Aorta (tissue), 5 donors: ENCODE data around the gene PSMB7. TPM values are rescaled to one million over a fixed set of nuclear protein-coding genes. Genes with fewer than 3 reads are reported as not detected.

Experiments used
- ATAC-seq: fragments of 200-7000 bp; cut with Tn5 transposase; one replicate; pipeline ENCODE4 v1.9.1; 2022; ENCODE audit warnings: moderate library complexity; ENCODE audit not compliant: low FRiP score
- DNase-seq, 2 donors: peaks; one replicate each; pipeline ENCODE4 v3.0.0-alpha.2; 2020
- H3K27ac ChIP-seq, 2 donors: one replicate each; pipeline ENCODE4 v1.5.1; 2013; ENCODE audit warnings: low read length in 2 of 2, mild to moderate bottlenecking in 2 of 2, moderate library complexity in 2 of 2, control low read depth in 1 of 2, inconsistent platforms in 1 of 2, low read depth in 1 of 2
- H3K27me3 ChIP-seq, 2 donors: one replicate each; pipeline ENCODE4 v1.6.1; 2013; ENCODE audit warnings: control low read depth in 1 of 2, low read length in 1 of 2, mild to moderate bottlenecking in 1 of 2, moderate library complexity in 1 of 2; ENCODE audit not compliant: insufficient read depth in 2 of 2, control insufficient read depth in 1 of 2
- H3K36me3 ChIP-seq, 2 donors: one replicate each; pipeline ENCODE4 v1.6.1; 2013; ENCODE audit warnings: control low read depth in 1 of 2, low read length in 1 of 2, mild to moderate bottlenecking in 1 of 2; ENCODE audit not compliant: insufficient read depth in 2 of 2, control insufficient read depth in 1 of 2
- H3K4me1 ChIP-seq, 2 donors: one replicate each; pipeline ENCODE4 v1.6.1; 2013; ENCODE audit warnings: low read length in 2 of 2, control low read depth in 1 of 2, mild to moderate bottlenecking in 1 of 2, moderate library complexity in 1 of 2; ENCODE audit not compliant: insufficient read depth in 2 of 2, control insufficient read depth in 1 of 2
- H3K4me3 ChIP-seq, 2 donors: one replicate each; pipeline ENCODE4 v1.5.1; 2013; ENCODE audit warnings: low read length in 2 of 2, control low read depth in 1 of 2, mild to moderate bottlenecking in 1 of 2
- H3K9me3 ChIP-seq: one replicate; pipeline ENCODE4 v1.6.1; 2013; ENCODE audit warnings: mild to moderate bottlenecking, low read length; ENCODE audit not compliant: control insufficient read depth
- WGBS, 2 donors: extraction: QIAGEN DNeasy Blood & Tissue Kit; methylation state at CpG; one replicate each; pipeline ENCODE4 v1.1.7; 2013; 5-methylcytosine and 5-hydroxymethylcytosine counted together
- intact Hi-C, 2 donors: fragments of 100-400 bp; cut with DNase I; formaldehyde crosslinking; loops; one replicate each; pipeline versions ENCODE4 v1.14.2 to v1.15.0; 2022
- polyA plus RNA-seq, 2 donors: library from polyadenylated mRNA; stranded (reverse); fragments of 200-250 nt; gene quantifications; one replicate each; pipeline ENCODE4 v1.2.3, GENCODE V29; 2013
- total RNA-seq, 2 donors: library from RNA; stranded (reverse); fragmentation: NEBNext Ultra II Directional; extraction: Animal tissue kit (Norgen Biotek cat#: 25700); gene quantifications; one replicate each; pipeline ENCODE4 v1.2.1, GENCODE V29; 2021
- donor health status: healthy with polysubstance abuse.
- donor health status: Bipolar disorder and iron deficiency.
- donor health status: DM: no; HTN: no; CAD: no.
- donor health status: DM: no; HTN: no; CAD: no.
- donor health status: DM: yes; HTN: yes; CAD: no.

The PSMB7 gene
- total and polyA plus RNA-seq, 4 donors: 75.9 to 153 (median 90.1) TPM

DNA sequence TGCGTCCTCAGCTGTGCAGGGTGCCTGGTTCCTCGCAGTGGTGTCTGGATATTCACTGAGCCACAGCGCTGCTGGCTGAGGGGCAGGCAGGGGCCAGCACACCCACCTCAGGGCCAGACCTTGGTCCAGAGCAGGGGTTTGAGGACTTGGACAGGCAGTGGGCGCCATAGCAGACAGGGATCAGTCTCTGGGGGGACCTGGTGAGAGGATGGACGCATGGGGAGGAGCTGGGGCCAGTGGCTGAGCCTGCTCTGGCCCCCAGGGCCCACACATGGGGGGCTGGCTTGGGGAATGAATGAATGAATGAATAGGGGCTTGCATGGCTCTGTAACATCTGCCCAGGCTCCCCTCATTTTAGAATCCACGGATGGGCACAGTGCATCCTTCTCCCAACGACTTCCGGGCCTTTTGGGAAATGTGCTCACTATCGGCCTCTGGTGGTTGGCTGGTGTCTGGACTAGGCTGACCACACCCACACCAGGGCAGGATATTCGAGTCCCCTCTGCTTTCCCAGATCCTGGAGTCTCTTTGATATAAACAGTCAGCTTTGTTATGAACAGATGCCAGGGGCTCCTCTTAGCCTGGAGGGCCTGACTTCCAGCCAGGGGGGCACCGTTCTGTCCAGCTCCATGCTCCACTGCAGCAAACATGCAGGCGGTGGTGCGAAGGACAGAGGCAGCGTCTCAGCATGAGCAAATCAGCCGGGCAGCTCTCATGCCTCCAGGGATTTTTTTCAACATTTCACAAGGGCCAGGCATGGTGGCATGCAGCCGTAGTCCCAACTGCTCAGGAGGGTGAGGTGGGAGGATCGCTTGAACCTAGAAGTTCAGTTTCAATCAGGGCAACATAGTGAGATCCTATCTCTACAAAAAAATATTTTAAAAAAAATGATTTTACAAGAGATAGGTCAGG, 94.9 kb downstream of the PSMB7 start:
- ATAC-seq (peak; percentile 78), DNase-seq (peak; percentile 73 to 85)
- no peaks in the 10 kb centered on the region for H3K36me3 ChIP-seq
- no peaks in the 10 kb centered on the region for H3K4me1 ChIP-seq
- no peaks in the 10 kb centered on the region for H3K9me3 ChIP-seq
- WGBS, 2 donors: 56 to 59% methylated on average over 17 of the region's 17 CpGs
- intact Hi-C loops: loop anchor here in 1 of 2 donors (2.0 kb wide), 1 partner anchor 194 kb away; no protein-coding TSS in a partner anchor
- H3K4me3 ChIP-seq: no peak overlapping the region
- no peak overlapping the region for H3K27ac ChIP-seq
- no peaks in the 10 kb centered on the region for H3K27me3 ChIP-seq

DNA sequence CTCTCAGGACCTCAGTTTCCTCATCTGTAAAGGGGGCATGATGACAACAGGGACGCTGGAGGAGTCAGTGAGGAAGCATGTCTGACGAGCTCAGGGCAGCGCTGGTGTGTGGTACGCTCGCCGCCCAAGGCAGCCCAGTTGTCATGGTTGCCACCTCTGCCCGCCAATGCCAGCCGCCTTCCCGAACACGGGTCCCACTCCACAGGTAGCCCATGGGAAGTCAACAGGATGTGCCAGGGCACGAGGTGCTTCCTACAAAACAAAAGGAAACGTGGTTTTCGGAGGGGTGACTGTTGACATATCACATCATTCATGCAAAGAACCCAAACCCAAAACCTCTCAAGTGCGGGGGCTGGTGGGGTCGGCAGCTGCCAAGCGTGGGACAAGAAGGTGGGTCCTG, 99.4 kb downstream of the PSMB7 start:
- DNase-seq (no peak), ATAC-seq (no peak)
- WGBS, 2 donors: 89% methylated on average over 16 of the region's 16 CpGs
- Histone ChIP-seq H3K27ac (no peak overlapping the region), H3K36me3 (no peaks in the 10 kb centered on the region), H3K27me3 (no peaks in the 10 kb centered on the region), H3K9me3 (no peaks in the 10 kb centered on the region), H3K4me3 (no peak overlapping the region), H3K4me1 (no peaks in the 10 kb centered on the region)
- intact Hi-C loops: loop anchor here in 1 of 2 donors (5.0 kb wide), 2 partner anchors 59 to 189 kb away; partner anchors contain the start of gene NEK6

DNA sequence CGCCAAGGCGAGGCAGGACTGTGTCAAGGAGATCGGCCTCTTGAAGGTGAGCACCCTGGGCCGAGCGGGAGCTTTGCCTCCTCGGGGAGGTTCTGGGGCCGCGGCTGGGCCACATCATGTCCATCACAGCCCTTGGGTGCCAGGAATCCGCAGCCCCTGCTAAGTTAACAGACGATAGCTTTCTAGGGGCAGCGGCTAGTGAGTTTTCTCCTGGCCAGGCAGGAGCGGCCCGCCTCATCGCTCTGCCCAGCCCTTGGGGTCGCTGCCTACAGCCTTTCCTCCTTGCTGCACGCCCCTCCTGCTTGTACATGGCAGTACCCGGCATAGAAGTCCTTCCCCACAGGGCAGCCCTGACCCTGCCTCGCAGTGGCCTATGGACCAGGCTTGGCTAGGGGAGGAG, 101.3 kb downstream of the PSMB7 start:
- ATAC-seq: no peak
- no peaks in the 10 kb centered on the region for H3K36me3 ChIP-seq

DNA sequence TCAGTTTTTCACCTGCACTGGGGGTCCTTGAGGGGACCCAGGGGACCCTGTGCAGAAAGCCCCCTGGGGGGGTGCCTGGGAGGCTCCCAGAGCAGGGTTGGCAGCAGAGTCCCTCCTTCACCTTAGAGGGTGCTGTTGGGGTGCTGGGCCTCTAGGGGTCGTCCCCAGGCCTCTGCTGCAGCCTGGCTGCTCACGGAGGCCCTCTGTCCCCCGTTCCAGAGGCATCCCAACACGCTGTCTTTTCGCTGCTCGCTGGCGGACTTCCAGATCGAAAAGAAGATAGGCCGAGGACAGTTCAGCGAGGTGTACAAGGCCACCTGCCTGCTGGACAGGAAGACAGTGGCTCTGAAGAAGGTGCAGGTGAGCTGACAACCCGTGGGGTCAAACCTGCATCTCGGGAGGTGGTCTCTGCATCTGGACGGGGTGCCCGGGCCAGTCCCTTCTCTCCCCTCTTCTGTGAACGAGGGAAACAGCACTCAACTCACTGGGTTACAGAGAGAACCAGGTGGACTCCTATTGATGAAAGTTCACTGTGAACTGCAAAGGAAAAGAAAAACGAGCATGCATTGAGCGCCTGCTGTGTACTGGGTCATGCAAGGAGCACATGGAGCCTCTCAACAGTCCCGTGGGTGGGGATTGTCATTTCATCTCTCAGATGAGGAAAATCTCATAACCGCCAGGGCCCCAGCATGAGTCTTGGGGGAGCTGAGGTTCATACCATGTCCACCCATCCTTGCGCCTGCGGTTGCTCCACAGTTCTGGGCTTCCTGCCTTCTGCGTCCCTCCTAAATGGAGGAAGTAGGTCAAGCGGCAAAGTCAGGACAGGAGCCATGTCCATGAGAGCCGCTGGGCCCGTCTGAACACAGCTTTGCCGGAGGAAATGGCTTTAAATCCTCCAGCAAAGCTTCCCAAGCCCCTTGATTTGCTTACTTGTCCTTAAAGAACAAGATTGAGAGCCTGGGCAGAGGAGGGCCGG, 102.7 kb downstream of the PSMB7 start:
- DNase-seq (no peak), ATAC-seq (no peak)
- H3K36me3 ChIP-seq: no peaks in the 10 kb centered on the region
- H3K4me1 ChIP-seq: no peaks in the 10 kb centered on the region
- H3K4me3 ChIP-seq: no peak overlapping the region
- no peaks in the 10 kb centered on the region for H3K9me3 ChIP-seq
- 87 to 88% methylated on average over 27 of the region's 27 CpGs for WGBS, 2 donors
- H3K27me3 ChIP-seq: no peaks in the 10 kb centered on the region
- no peak overlapping the region for H3K27ac ChIP-seq
- intact Hi-C loops: no loop called here

More for the DNA sequence above, 101.3 kb downstream of the PSMB7 start:
- no peak for DNase-seq
- intact Hi-C loops: no loop called here
- H3K27ac ChIP-seq: no peak overlapping the region
- H3K4me1 ChIP-seq: no peaks in the 10 kb centered on the region
- H3K4me3 ChIP-seq: no peak overlapping the region
- no peaks in the 10 kb centered on the region for H3K27me3 ChIP-seq
- WGBS, 2 donors: 93 to 95% methylated on average over 18 of the region's 18 CpGs
- H3K9me3 ChIP-seq: no peaks in the 10 kb centered on the region

DNA sequence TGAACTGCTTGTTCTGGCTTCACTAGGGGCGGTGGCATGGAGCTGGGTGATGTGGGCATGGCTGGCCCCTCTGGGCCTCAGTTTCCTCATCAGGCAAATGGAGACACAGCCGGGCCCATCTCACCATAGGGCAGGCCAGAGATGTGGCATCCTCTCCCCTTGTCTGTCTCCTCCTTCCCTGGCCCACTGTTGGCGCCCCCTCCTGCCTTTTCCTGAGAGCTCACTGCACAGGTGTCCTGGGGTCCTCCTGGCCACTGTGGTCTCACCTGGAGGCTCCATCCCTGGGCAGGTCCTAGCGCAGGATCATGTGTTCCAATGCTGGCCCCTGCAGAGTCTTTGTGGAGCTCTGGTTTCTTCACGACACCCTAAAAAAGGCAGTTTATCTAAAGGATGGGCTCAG, 104.0 kb downstream of the PSMB7 start:
- ATAC-seq (no peak), DNase-seq (no peak)
- 94 to 96% methylated on average over 5 of the region's 5 CpGs for WGBS, 2 donors
- H3K27ac ChIP-seq: no peak overlapping the region
- H3K27me3 ChIP-seq: no peaks in the 10 kb centered on the region
- H3K9me3 ChIP-seq: no peaks in the 10 kb centered on the region
- no peak overlapping the region for H3K4me3 ChIP-seq
- H3K36me3 ChIP-seq: no peaks in the 10 kb centered on the region
- no peaks in the 10 kb centered on the region for H3K4me1 ChIP-seq
- intact Hi-C loops: no loop called here

DNA sequence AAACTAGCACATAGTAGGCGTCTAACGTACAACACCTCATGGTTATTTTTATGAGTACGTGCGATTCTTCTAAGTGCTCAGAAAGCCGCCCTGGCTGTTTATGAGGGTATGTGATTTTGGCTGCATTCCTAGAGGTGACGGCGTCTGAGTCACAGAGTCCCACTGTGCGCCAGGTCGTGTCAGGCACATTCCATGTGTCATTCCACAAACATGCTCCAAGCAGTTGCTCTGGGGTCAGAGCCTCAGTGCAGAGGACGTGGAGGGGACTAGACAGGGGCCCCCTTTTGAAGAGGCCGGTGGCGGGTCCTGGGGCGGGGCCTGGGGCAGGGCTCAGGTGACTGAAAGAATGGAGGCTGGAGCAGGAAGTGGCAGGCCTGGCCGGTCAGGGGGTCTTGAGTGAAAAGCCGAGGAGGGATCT, 105.6 kb downstream of the PSMB7 start:
- H3K36me3 ChIP-seq: no peaks in the 10 kb centered on the region
- ATAC-seq: peak; percentile 76
- DNase-seq: peak; percentile 88 to 89
- H3K9me3 ChIP-seq: no peaks in the 10 kb centered on the region
- no peaks in the 10 kb centered on the region for H3K4me1 ChIP-seq
- no peaks in the 10 kb centered on the region for H3K27me3 ChIP-seq
- intact Hi-C loops: loop anchor here in 1 of 2 donors (5.0 kb wide), 1 partner anchor 52 kb away; the partner anchor contains the start of gene NEK6
- H3K27ac ChIP-seq: no peak overlapping the region
- no peak overlapping the region for H3K4me3 ChIP-seq
- WGBS, 2 donors: 29 to 31% methylated on average over 15 of the region's 15 CpGs

DNA sequence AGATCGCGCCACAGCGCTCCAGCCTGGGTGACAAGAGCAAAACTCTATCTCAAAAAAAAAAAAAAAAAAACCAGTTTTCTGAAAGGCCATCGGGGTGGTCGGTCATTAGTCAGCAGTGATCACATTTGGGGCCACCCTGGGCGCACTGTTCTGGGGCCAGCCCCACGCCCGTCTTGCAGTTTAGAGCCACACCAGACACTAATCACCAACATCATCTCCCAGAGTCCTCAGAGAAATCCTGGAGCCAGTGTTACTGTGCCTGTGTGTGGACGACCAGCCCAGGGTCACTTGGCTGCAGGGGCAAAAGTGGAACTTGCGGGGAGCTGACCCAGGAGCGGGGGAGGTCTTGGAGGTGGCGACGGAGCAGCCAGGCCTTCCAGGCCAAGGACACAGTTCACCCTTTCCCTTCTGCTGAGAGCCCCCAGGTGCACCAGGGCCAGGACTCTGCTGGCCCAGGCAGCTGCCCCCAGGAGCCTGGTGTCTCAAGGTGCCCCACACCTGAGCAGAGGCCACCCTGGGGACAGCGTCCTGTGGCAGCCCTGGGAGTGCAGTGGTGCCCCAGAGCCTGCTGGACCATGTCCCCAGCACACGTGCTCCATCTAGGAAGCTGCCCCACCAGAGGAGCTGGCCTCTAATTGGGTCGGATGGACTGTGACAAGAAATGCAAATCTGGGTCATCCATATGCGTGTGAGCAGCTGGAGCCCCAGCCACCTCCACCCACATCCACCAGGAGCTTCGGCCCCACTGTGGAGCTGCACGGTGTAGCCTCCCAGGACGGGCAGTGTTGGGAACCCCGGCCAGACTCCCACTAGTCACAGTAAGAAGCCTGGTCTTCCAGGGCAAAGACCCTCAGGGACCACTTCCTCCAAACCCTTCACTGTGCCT, 106.4 kb downstream of the PSMB7 start:
- no peaks in the 10 kb centered on the region for H3K4me1 ChIP-seq
- DNase-seq (no peak), ATAC-seq (no peak)
- H3K4me3 ChIP-seq: no peak overlapping the region
- no peaks in the 10 kb centered on the region for H3K9me3 ChIP-seq
- no peaks in the 10 kb centered on the region for H3K36me3 ChIP-seq
- no peaks in the 10 kb centered on the region for H3K27me3 ChIP-seq
- WGBS, 2 donors: 88 to 89% methylated on average over 21 of the region's 21 CpGs
- intact Hi-C loops: loop anchor here in 1 of 2 donors (5.0 kb wide), 1 partner anchor 52 kb away; the partner anchor contains the start of gene NEK6
- H3K27ac ChIP-seq: no peak overlapping the region
